Pancreas (tissue), 10 donors: ENCODE results near the gene PANK3. TPM values are rescaled to one million over a fixed set of nuclear protein-coding genes. Genes with fewer than 3 reads are reported as not detected.

Experiments
- ATAC-seq, 4 donors: fragments of 200-7000 bp; cut with Tn5 transposase; one replicate each; pipeline versions ENCODE4 v1.8.0 to v1.9.1; 2020; ENCODE audit warnings: mild to moderate bottlenecking in 4 of 4, moderate library complexity in 4 of 4
- DNase-seq, 6 donors: peaks; one replicate each; pipeline ENCODE4 v3.0.0-alpha.2; 2020
- FAIRE-seq: peaks from 2 replicates; lab custom pipeline; 2012; peaks lifted over from hg19 to GRCh38; lab: Jason Lieb, UNC
- H3K27ac ChIP-seq, 4 donors: fragments of 200-600 bp; sonication (generic); 1 replicate in 3 of 4; 2 replicates in 1 of 4; pipeline versions ENCODE4 v1.5.0 to v1.8.0; 2020
- H3K27me3 ChIP-seq, 4 donors: fragments of 200-600 bp; one replicate each; pipeline ENCODE4 v1.8.0; 2021
- H3K36me3 ChIP-seq, 3 donors: fragments of 200-600 bp; sonication (generic) in 1 of 3; one replicate each; pipeline versions ENCODE4 v1.5.0 to v1.8.0; 2020 to 2021
- H3K4me1 ChIP-seq, 3 donors: fragments of 200-600 bp; one replicate each; pipeline ENCODE4 v1.8.0; 2021
- H3K4me3 ChIP-seq, 4 donors: fragments of 200-600 bp; sonication (generic) in 2 of 4; one replicate each; pipeline versions ENCODE4 v1.5.0 to v1.8.0; 2020 to 2021
- H3K9me3 ChIP-seq, 4 donors: fragments of 200-600 bp; one replicate each; pipeline ENCODE4 v1.8.0; 2021
- CTCF ChIP-seq, 4 donors: fragments of 200-600 bp; sonication (generic) in 3 of 4; IDR thresholded peaks; one replicate each; pipeline versions ENCODE4 v1.5.0 to v1.8.0; 2021; ENCODE audit warnings: antibody characterized with exemption in 4 of 4
- WGBS, 2 donors: extraction: QIAGEN DNeasy Blood & Tissue Kit; methylation state at CpG; one replicate each; pipeline ENCODE4 v1.1.7; 2013; 5-methylcytosine and 5-hydroxymethylcytosine counted together
- intact Hi-C, 3 donors: fragments of 100-400 bp; cut with DNase I; formaldehyde crosslinking; loops; one replicate each; pipeline versions ENCODE4 v1.11.1 to v1.14.2; 2022
- microRNA-seq, 2 donors: library from miRNA; unstranded; fragments of <30 nt; microRNA quantifications; one replicate each; pipeline versions ENCODE4 to v1.1.0, GENCODE V29; 2019 to 2020
- polyA plus RNA-seq, 2 donors: library from polyadenylated mRNA; stranded (reverse); fragments of 200-250 nt; gene quantifications; one replicate each; pipeline ENCODE4 v1.2.3, GENCODE V29; 2013
- total RNA-seq, 6 donors: library from RNA; stranded (reverse); fragmentation: NEBNext Ultra II Directional in 4 of 6; extraction: Animal tissue kit (Norgen Biotek cat#: 25700) in 4 of 6; gene quantifications; one replicate each; pipeline versions ENCODE4 v1.2.1 to v1.2.4, GENCODE V29; 2021 to 2023
- donor health status: healthy with polysubstance abuse.
- donor health status: DM: no; HTN: no; CAD: no; lungs with moderate emphysema.
- donor health status: DM: no; HTN: no; CAD: no.
- donor health status: control.
- donor health status: control.
- donor health status: Bipolar disorder and iron deficiency.
- donor health status: DM: yes; HTN: yes; CAD: no.
- donor health status: DM: no; HTN: no; CAD: no.
- donor health status: DM: no; HTN: no; CAD: no.
- donor health status: DM: yes; HTN: yes; CAD: no.

The PANK3 gene
- total and polyA plus RNA-seq, 8 donors: 2.2 to 25.8 (median 16.5) TPM

- FAIRE-seq (no peak), ATAC-seq (no peak), DNase-seq (no peak)
- no peaks in the 10 kb centered on the region for H3K4me1 ChIP-seq
- H3K27me3 ChIP-seq: peaks cover 0 to 14% (median 0%) of the 10 kb centered on the region in 4 donors
- TF ChIP-seq CTCF (IDR thresholded peaks at IDR 0.05): no peak
- H3K27ac ChIP-seq: no peak overlapping the region
- no peaks in the 10 kb centered on the region for H3K9me3 ChIP-seq
- WGBS, 2 donors: 80 to 84% methylated on average over 4 of the region's 4 CpGs
- intact Hi-C loops: no loop called here
- H3K4me3 ChIP-seq: no peak overlapping the region
- no peaks in the 10 kb centered on the region for H3K36me3 ChIP-seq
These were observed 51.3 kb downstream of the PANK3 start for GRCh38 chr5:168527756-168528295.

- Histone ChIP-seq H3K27ac (no peak overlapping the region), H3K4me1 (no peaks in the 10 kb centered on the region), H3K36me3 (no peaks in the 10 kb centered on the region), H3K27me3 (peaks cover 0 to 7% (median 0%) of the 10 kb centered on the region in 4 donors), H3K4me3 (no peak overlapping the region), H3K9me3 (no peaks in the 10 kb centered on the region)
- intact Hi-C loops: no loop called here
- ATAC-seq (no peak), FAIRE-seq (no peak), DNase-seq (no peak)
- WGBS, 2 donors: 52 to 60% methylated on average over 2 of the region's 2 CpGs
- no peak for TF ChIP-seq CTCF (IDR thresholded peaks at IDR 0.05)
These were observed 53.3 kb downstream of the PANK3 start for GRCh38 chr5:168525856-168526255.

- peaks cover 7 to 63% (median 40%) of the 10 kb centered on the region in 3 donors for H3K36me3 ChIP-seq
- no peak overlapping the region for H3K4me3 ChIP-seq
- intact Hi-C loops: no loop called here
- DNase-seq (no peak), FAIRE-seq (no peak), ATAC-seq (no peak)
- H3K27me3 ChIP-seq: no peaks in the 10 kb centered on the region
- H3K4me1 ChIP-seq: no peaks in the 10 kb centered on the region
- no peaks in the 10 kb centered on the region for H3K9me3 ChIP-seq
- WGBS, 2 donors: 98 to 99% methylated on average over 2 of the region's 2 CpGs
- TF ChIP-seq CTCF (IDR thresholded peaks at IDR 0.05): no peak
- H3K27ac ChIP-seq: no peak overlapping the region
These were observed 65.2 kb downstream of the PANK3 start for GRCh38 chr5:168513861-168514428.

- WGBS, 2 donors: 91 to 97% methylated on average over 7 of the region's 7 CpGs
- DNase-seq (no peak), ATAC-seq (no peak), FAIRE-seq (no peak)
- TF ChIP-seq CTCF (IDR thresholded peaks at IDR 0.05): no peak
- no peaks in the 10 kb centered on the region for H3K4me1 ChIP-seq
- H3K4me3 ChIP-seq: no peak overlapping the region
- intact Hi-C loops: no loop called here
- no peak overlapping the region for H3K27ac ChIP-seq
- H3K27me3 ChIP-seq: no peaks in the 10 kb centered on the region
- H3K9me3 ChIP-seq: no peaks in the 10 kb centered on the region
- H3K36me3 ChIP-seq: peaks cover 0 to 33% (median 16%) of the 10 kb centered on the region in 3 donors
These were observed 76.5 kb downstream of the PANK3 start for GRCh38 chr5:168502563-168503237.

Small RNAs within 50 kb of the gene (microRNA-seq; reads per million reads assigned to microRNA genes)
- gene MIR103A1 (0 reads per million in 2 donors), gene MIR103B1 (0 reads per million in 2 donors)

Other genes with a start within 250 kb of the PANK3 start
- 10 to 100 TPM; 38.6 to 48.8 (median 41.5) TPM for gene RARS1, start 92.9 kb downstream of the PANK3 start, total RNA-seq
- gene RARS1, start 92.9 kb downstream of the PANK3 start, polyA plus RNA-seq: 10 to 100 TPM; 18.4 to 34.7 TPM
- 1 to 10 TPM in 1 of 6 donors, under 1 TPM in 4, not detected in 1; 0.31 to 1.5 (median 0.82) TPM for gene FBLL1, start 50.1 kb downstream of the PANK3 start, total RNA-seq
- gene FBLL1, start 50.1 kb downstream of the PANK3 start, polyA plus RNA-seq: 1 to 10 TPM; 1.3 to 5.4 TPM